GM18951 (cell line): ENCODE results near the gene CEP350.

Experiments used
- POLR2A ChIP-seq: IDR thresholded peaks from 4 replicates; pipeline ENCODE4 v1.6.1; 2011; ENCODE audit warnings: mild to moderate bottlenecking; ENCODE audit not compliant: insufficient read length, insufficient read depth; ENCODE audit errors: extremely low read depth
- in situ Hi-C: fragments of 300-500 bp; cut with MboI; formaldehyde crosslinking; loops from one replicate; pipeline ENCODE4 v1.12.0; 2022; ENCODE audit warnings: low sequenced_read_pairs, mixed read lengths, inconsistent platforms; ENCODE audit not compliant: unreplicated experiment

The CEP350 gene

GRCh38 chr1:180040034-180040433 lies 85.4 kb downstream of the CEP350 start:
- in situ Hi-C loops = no loop called here
- no peak for TF ChIP-seq POLR2A

- no peak for TF ChIP-seq POLR2A
- in situ Hi-C loops = no loop called here
These were observed 87.0 kb downstream of the CEP350 start for GRCh38 chr1:180041582-180041981.

- TF ChIP-seq POLR2A = no peak
- in situ Hi-C loops = no loop called here
These were observed 88.5 kb downstream of the CEP350 start for GRCh38 chr1:180042988-180043622.

- in situ Hi-C loops = no loop called here
- no peak for TF ChIP-seq POLR2A
These were observed 89.2 kb downstream of the CEP350 start for GRCh38 chr1:180043785-180044184.

- in situ Hi-C loops = no loop called here
- TF ChIP-seq POLR2A = no peak
These were observed 92.1 kb downstream of the CEP350 start for GRCh38 chr1:180046674-180047073.

GRCh38 chr1:180053594-180054567 lies 99.3 kb downstream of the CEP350 start:
- in situ Hi-C loops = no loop called here
- TF ChIP-seq POLR2A = no peak

- TF ChIP-seq POLR2A = no peak
- in situ Hi-C loops = no loop called here
These were observed 103.3 kb downstream of the CEP350 start for GRCh38 chr1:180057883-180058396.

GRCh38 chr1:180061019-180061418 lies 106.4 kb downstream of the CEP350 start:
- no peak for TF ChIP-seq POLR2A
- in situ Hi-C loops = no loop called here

- in situ Hi-C loops = no loop called here
- TF ChIP-seq POLR2A = no peak
These were observed 107.9 kb downstream of the CEP350 start for GRCh38 chr1:180062452-180062971.

GRCh38 chr1:180065408-180065807 lies 110.8 kb downstream of the CEP350 start:
- TF ChIP-seq POLR2A = no peak
- in situ Hi-C loops = no loop called here

GRCh38 chr1:180066150-180066549 lies 111.5 kb downstream of the CEP350 start:
- TF ChIP-seq POLR2A = no peak
- in situ Hi-C loops = no loop called here

GRCh38 chr1:180070286-180070685 lies 115.7 kb downstream of the CEP350 start:
- no peak for TF ChIP-seq POLR2A
- in situ Hi-C loops = no loop called here

- in situ Hi-C loops = no loop called here
- no peak for TF ChIP-seq POLR2A
These were observed 117.1 kb downstream of the CEP350 start for GRCh38 chr1:180071759-180072158.
